Adipocyte (in vitro differentiated cells): Measurements from ENCODE around the gene ENTREP1.
"Not testable (repeated sequence)": the region's sequence is repeated elsewhere in the genome, so short reads cannot be mapped to it uniquely, and the experiment has no call there.

Experiments
- DNase-seq: peaks from one replicate; pipeline ENCODE4 v3.0.0-alpha.2; 2015; ENCODE audit warnings: low read depth
- H3K27me3 ChIP-seq: replicated peaks from 2 replicates; pipeline ENCODE4 v1.7.0; 2013; ENCODE audit warnings: mild to moderate bottlenecking, low read length, moderate library complexity; ENCODE audit not compliant: control insufficient read depth, insufficient read depth
- H3K36me3 ChIP-seq: 2 replicates; pipeline ENCODE4 v1.7.0; 2013; ENCODE audit warnings: low read length, mild to moderate bottlenecking, moderate library complexity; ENCODE audit not compliant: control insufficient read depth, insufficient read depth, severe bottlenecking
- H3K4me1 ChIP-seq: 2 replicates; pipeline ENCODE4 v1.7.0; 2013; ENCODE audit warnings: mild to moderate bottlenecking, low read length, moderate library complexity; ENCODE audit not compliant: control insufficient read depth, insufficient read depth
- H3K4me3 ChIP-seq: 2 replicates; pipeline ENCODE4 v1.7.0; 2013; ENCODE audit warnings: mild to moderate bottlenecking, low read length, moderate library complexity
- H3K9ac ChIP-seq: 2 replicates; pipeline ENCODE4 v1.7.0; 2013; ENCODE audit warnings: mild to moderate bottlenecking, low read length, moderate library complexity
- H3K9me3 ChIP-seq: 2 replicates; pipeline ENCODE4 v1.7.0; 2013; ENCODE audit warnings: mild to moderate bottlenecking, low read length, moderate library complexity; ENCODE audit not compliant: control insufficient read depth

Gene ENTREP1

GRCh38 chr9:69433968-69434367 is 109.0 kb downstream of the ENTREP1 start:
- H3K9me3 ChIP-seq = no peaks in the 10 kb centered on the region
- DNase-seq = no peak
- no peaks in the 10 kb centered on the region for H3K36me3 ChIP-seq
- no peaks in the 10 kb centered on the region for H3K27me3 ChIP-seq
- no peak overlapping the region for H3K9ac ChIP-seq
- H3K4me3 ChIP-seq = no peak overlapping the region
- no peaks in the 10 kb centered on the region for H3K4me1 ChIP-seq

GRCh38 chr9:69439654-69440053 is 114.6 kb downstream of the ENTREP1 start:
- H3K36me3 ChIP-seq, H3K9ac ChIP-seq, H3K9me3 ChIP-seq, H3K27me3 ChIP-seq, H3K4me3 ChIP-seq, H3K4me1 ChIP-seq, DNase-seq: not testable (repeated sequence)

DNA sequence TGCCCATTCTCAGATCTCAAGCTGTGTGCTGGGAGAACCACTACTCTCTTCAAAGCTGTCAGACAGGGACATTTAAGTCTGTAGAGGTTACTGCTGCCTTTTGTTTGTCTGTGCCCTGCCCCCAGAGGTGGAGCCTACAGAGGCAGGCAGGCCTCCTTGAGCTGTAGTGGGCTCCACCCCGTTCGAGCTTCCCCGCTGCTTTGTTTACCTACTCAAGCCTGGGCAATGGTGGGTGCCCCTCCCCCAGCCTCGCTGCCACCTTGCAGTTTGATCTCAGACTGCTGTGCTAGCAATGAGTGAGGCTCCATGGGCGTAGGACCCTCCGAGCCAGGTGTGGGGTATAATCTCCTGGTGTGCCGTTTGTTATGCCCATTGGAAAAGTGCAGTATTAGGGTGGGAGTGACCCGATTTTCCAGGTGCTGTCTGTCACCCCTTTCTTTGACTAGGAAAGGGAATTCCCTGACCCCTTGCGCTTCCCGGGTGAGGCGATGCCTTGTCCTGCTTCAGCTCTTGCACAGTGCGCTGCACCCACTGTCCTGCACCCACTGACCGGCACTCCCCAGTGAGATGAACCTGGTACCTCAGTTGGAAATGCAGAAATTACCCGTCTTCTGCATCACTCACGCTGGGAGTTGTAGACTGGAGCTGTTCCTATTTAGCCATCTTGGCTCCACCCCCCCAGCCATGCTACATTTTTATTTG is 115.4 kb downstream of the ENTREP1 start:
- not testable (repeated sequence) for H3K9me3 ChIP-seq, H3K36me3 ChIP-seq, DNase-seq, H3K4me3 ChIP-seq, H3K4me1 ChIP-seq, H3K9ac ChIP-seq, H3K27me3 ChIP-seq
